A549 (cell line): ENCODE measurements around the gene TEKTIP1. TPM values are rescaled to one million over a fixed set of nuclear protein-coding genes. Genes with fewer than 3 reads are reported as not detected.
"Not testable (repeated sequence)": the region's sequence is repeated elsewhere in the genome, so short reads cannot be mapped to it uniquely, and the experiment has no call there.

Experiments
- ATAC-seq, 2 experiments: fragments of 200-7000 bp in 1 of 2; fragments of >200 bp in 1 of 2; cut with Nextera tagmentation in 1 of 2; cut with Tn5 transposase in 1 of 2; 3 replicates each; pipeline versions ENCODE4 v1.8.0 to v1.9.1; 2018 to 2020; ENCODE audit warnings: mild to moderate bottlenecking in 1 of 2, moderate library complexity in 1 of 2
- CTCF ChIA-PET: fragments of 300-600 bp; sonication (Branson Sonifier 250); formaldehyde crosslinking; extraction: SDS; loops from one replicate; lab custom pipeline; 2021; ENCODE audit warnings: antibody characterized with exemption, inconsistent platforms; lab: Yijun Ruan, JAX
- POLR2A ChIA-PET: fragments of 350-600 bp; formaldehyde crosslinking; extraction: SDS; loops from one replicate; lab custom pipeline; 2021; ENCODE audit warnings: antibody characterized with exemption, inconsistent platforms; lab: Yijun Ruan, JAX
- DNase-seq, 2 experiments: peaks; one replicate each; pipeline versions ENCODE4 v3.0.0 to v3.0.0-alpha.2; 2011 to 2016; ENCODE audit warnings: low read depth in 1 of 2, low spot score in 1 of 2
- FAIRE-seq: peaks from 2 replicates; lab custom pipeline; 2011; peaks lifted over from hg19 to GRCh38; lab: Jason Lieb, UNC
- H3K27ac ChIP-seq, 2 experiments: fragments of >200 bp; sonication (Bioruptor Twin); formaldehyde crosslinking; 3 replicates each; pipeline ENCODE4 v1.5.1; 2016 to 2017
- H3K4me1 ChIP-seq: fragments of >200 bp; sonication (Bioruptor Twin); formaldehyde crosslinking; 3 replicates; pipeline ENCODE4 v1.6.1; 2016
- H3K4me2 ChIP-seq: fragments of >200 bp; sonication (Bioruptor Twin); formaldehyde crosslinking; 3 replicates; pipeline ENCODE4 v1.6.1; 2016
- H3K4me3 ChIP-seq: fragments of >200 bp; sonication (Bioruptor Twin); formaldehyde crosslinking; 3 replicates; pipeline ENCODE4 v1.5.1; 2016
- H3K9me3 ChIP-seq: fragments of >200 bp; sonication (Bioruptor Twin); formaldehyde crosslinking; 3 replicates; pipeline ENCODE4 v1.6.1; 2016
- ATOH8 ChIP-seq: fragments of 250-450 bp; sonication (Bioruptor Pico); IDR thresholded peaks from 2 replicates; pipeline ENCODE4 v1.5.0; 2020; ENCODE audit warnings: low read depth, mild to moderate bottlenecking, moderate library complexity
- BCL3 ChIP-seq: fragments of >200 bp; sonication (Bioruptor Twin); formaldehyde crosslinking; IDR thresholded peaks from 3 replicates; pipeline ENCODE4 v1.6.1; 2016
- CTCF ChIP-seq: fragments of >200 bp; sonication (Bioruptor Twin); formaldehyde crosslinking; IDR thresholded peaks from 3 replicates; pipeline ENCODE4 v1.5.1; 2016
- E2F6 ChIP-seq: IDR thresholded peaks from 2 replicates; pipeline ENCODE4 v1.6.1; 2012; ENCODE audit warnings: low read depth, borderline replicate concordance
- EHF ChIP-seq: fragments of 250-450 bp; sonication (Bioruptor Pico); IDR thresholded peaks from 2 replicates; pipeline ENCODE4 v1.5.0; 2020; ENCODE audit warnings: mild to moderate bottlenecking
- EP300 ChIP-seq, 2 experiments: fragments of >200 bp; sonication (Bioruptor Twin); formaldehyde crosslinking; IDR thresholded peaks; 2 replicates in 1 of 2; 3 replicates in 1 of 2; pipeline ENCODE4 v1.6.1; 2016 to 2017
- ESRRA ChIP-seq: fragments of 150-350 bp; IDR thresholded peaks from 2 replicates; pipeline ENCODE4 v1.6.1; 2014; ENCODE audit warnings: mild to moderate bottlenecking, low read length, borderline replicate concordance
- FOSB ChIP-seq: fragments of 250-450 bp; sonication (Bioruptor Pico); IDR thresholded peaks from 2 replicates; pipeline ENCODE4 v1.5.0; 2020; ENCODE audit warnings: mild to moderate bottlenecking, moderate library complexity
- HES2 ChIP-seq: fragments of >200 bp; sonication (Bioruptor Twin); formaldehyde crosslinking; IDR thresholded peaks from 2 replicates; pipeline ENCODE4 v1.6.1; 2016
- JUN ChIP-seq, 2 experiments: fragments of >200 bp; sonication (Bioruptor Twin); formaldehyde crosslinking; IDR thresholded peaks; 2 replicates in 1 of 2; 3 replicates in 1 of 2; pipeline ENCODE4 v1.6.1; 2016 to 2017
- JUNB ChIP-seq: fragments of >200 bp; sonication (Bioruptor Twin); formaldehyde crosslinking; IDR thresholded peaks from 2 replicates; pipeline ENCODE4 v1.6.1; 2016
- KDM1A ChIP-seq: fragments of 200-600 bp; sonication (generic); IDR thresholded peaks from 2 replicates; pipeline ENCODE4 v1.6.1; 2016; ENCODE audit warnings: low read depth, mild to moderate bottlenecking
- RFX5 ChIP-seq: fragments of 450-650 bp; IDR thresholded peaks from 2 replicates; pipeline ENCODE4 v1.7.1; 2014; ENCODE audit warnings: antibody characterized with exemption, mild to moderate bottlenecking, moderate library complexity
- SMC3 ChIP-seq: fragments of >200 bp; sonication (Bioruptor Twin); formaldehyde crosslinking; IDR thresholded peaks from 3 replicates; pipeline ENCODE4 v1.6.1; 2018; ENCODE audit warnings: inconsistent platforms
- SREBF2 ChIP-seq: fragments of 450-650 bp; IDR thresholded peaks from 2 replicates; pipeline ENCODE4 v1.6.1; 2014; ENCODE audit warnings: mild to moderate bottlenecking, moderate library complexity
- USF2 ChIP-seq: fragments of 450-650 bp; IDR thresholded peaks from 2 replicates; pipeline ENCODE4 v1.6.1; 2014; ENCODE audit warnings: antibody characterized with exemption
- ZSCAN20 ChIP-seq: fragments of 250-450 bp; sonication (Bioruptor Pico); IDR thresholded peaks from 2 replicates; pipeline ENCODE4 v1.8.0; 2022; ENCODE audit warnings: mild to moderate bottlenecking, moderate library complexity
- whole genome bisulfite sequencing: methylation state at CpG from one replicate; pipeline ENCODE4 v1.1.6; 2017; ENCODE audit errors: missing lambda C conversion rate; 5-methylcytosine and 5-hydroxymethylcytosine counted together
- polyA plus RNA-seq, 4 experiments: library from polyadenylated mRNA; depleted of rRNA in 3 of 4; stranded (reverse); fragments of >200 nt; fragmentation: RNase III in 1 of 4; extraction: RNeasy Plus Mini Kit Qiagen cat#74134 plus additional on column Dnase treatment in 1 of 4; gene quantifications; 2 replicates in 3 of 4; 3 replicates in 1 of 4; pipeline ENCODE4 v1.2.3, GENCODE V29; 2011 to 2017

Gene TEKTIP1
- polyA plus RNA-seq, 2 of the 4 experiments (the other 2 are of a cell fraction), result not detected

GRCh38 chr19:3528080-3528479 lies 10.9 kb upstream of the TEKTIP1 start:
- WGBS, result 95% methylated on average over 4 of the region's 14 CpGs
- H3K9me3 ChIP-seq, result no peaks in the 10 kb centered on the region
- DNase-seq, result no peak
- FAIRE-seq, result no peak
- POLR2A ChIA-PET, result no interaction called here
- no peak overlapping the region for H3K27ac ChIP-seq
- TF ChIP-seq ESRRA (no peak), RFX5 (no peak), EP300 (IDR thresholded peaks at IDR 0.05) (no peak), HES2 (no peak), KDM1A (no peak), SMC3 (no peak), E2F6 (no peak), FOSB (CRISPR knock-in tag) (no peak), USF2 (no peak), JUN (IDR thresholded peaks at IDR 0.05) (no peak), JUNB (no peak)
- CTCF ChIA-PET, result interaction anchor here (0.6 to 1.2 kb wide), 2 partner anchors 28 to 202 kb away, joined by 3 read pairs; no protein-coding TSS in a partner anchor
- no peak for ATAC-seq
- H3K4me1 ChIP-seq, result no peaks in the 10 kb centered on the region
- H3K4me3 ChIP-seq, result no peak overlapping the region
- H3K4me2 ChIP-seq, result no peak overlapping the region

GRCh38 chr19:3528539-3529211 lies 10.3 kb upstream of the TEKTIP1 start:
- ChIA-PET POLR2A (no interaction called here), CTCF (interaction anchor here (1.2 kb wide), 1 partner anchor 203 kb away, joined by 3 read pairs; no protein-coding TSS in a partner anchor)
- Histone ChIP-seq H3K9me3 (no peaks in the 10 kb centered on the region), H3K4me1 (no peaks in the 10 kb centered on the region), H3K4me2 (no peak overlapping the region), H3K27ac (no peak overlapping the region), H3K4me3 (no peak overlapping the region)
- 97% methylated on average over 20 of the region's 20 CpGs for WGBS
- FAIRE-seq (no peak), ATAC-seq (no peak), DNase-seq (no peak)
- TF ChIP-seq ZSCAN20 (no peak), ATOH8 (CRISPR knock-in tag) (no peak), CTCF (no peak), KDM1A (no peak), SREBF2 (no peak), EHF (CRISPR knock-in tag) (no peak), BCL3 (no peak)

GRCh38 chr19:3529299-3529698 lies 9.7 kb upstream of the TEKTIP1 start:
- H3K4me3 ChIP-seq, DNase-seq, ATAC-seq, CTCF ChIA-PET, POLR2A ChIA-PET, H3K27ac ChIP-seq, FAIRE-seq, H3K4me1 ChIP-seq, H3K4me2 ChIP-seq, H3K9me3 ChIP-seq: not testable (repeated sequence)
- WGBS, result 94% methylated on average over 7 of the region's 7 CpGs
